Measurements from ENCODE around the gene C14orf119. TPM values are rescaled to one million over a fixed set of nuclear protein-coding genes. Genes with fewer than 3 reads are reported as not detected.

Gene C14orf119
- polyA plus RNA-seq, 3 donors = 17.5 to 110 (median 106) TPM

DNA sequence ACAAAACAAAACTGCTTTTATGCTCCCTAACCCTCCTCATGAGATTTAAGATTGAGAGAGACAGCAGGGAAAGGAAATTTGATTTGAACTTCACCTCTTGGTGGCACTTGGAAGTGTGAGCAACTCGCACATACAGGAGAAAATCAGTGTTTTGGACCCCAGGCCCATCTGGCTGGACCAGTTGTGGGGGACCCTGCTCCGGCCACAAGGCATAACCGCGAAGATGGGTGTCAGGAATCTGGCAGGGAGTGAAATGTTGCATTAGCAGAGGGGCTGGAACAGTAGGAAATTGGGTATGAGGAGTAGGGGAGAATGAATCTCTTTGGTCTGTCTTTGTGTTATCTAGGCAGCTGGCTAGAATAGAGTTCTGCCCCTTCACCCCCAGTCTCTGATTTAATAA, 8.3 kb downstream of the C14orf119 start:
- TF ChIP-seq, protein P1, sequence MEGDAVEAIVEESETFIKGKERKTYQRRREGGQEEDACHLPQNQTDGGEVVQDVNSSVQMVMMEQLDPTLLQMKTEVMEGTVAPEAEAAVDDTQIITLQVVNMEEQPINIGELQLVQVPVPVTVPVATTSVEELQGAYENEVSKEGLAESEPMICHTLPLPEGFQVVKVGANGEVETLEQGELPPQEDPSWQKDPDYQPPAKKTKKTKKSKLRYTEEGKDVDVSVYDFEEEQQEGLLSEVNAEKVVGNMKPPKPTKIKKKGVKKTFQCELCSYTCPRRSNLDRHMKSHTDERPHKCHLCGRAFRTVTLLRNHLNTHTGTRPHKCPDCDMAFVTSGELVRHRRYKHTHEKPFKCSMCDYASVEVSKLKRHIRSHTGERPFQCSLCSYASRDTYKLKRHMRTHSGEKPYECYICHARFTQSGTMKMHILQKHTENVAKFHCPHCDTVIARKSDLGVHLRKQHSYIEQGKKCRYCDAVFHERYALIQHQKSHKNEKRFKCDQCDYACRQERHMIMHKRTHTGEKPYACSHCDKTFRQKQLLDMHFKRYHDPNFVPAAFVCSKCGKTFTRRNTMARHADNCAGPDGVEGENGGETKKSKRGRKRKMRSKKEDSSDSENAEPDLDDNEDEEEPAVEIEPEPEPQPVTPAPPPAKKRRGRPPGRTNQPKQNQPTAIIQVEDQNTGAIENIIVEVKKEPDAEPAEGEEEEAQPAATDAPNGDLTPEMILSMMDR (IDR thresholded peaks at IDR 0.05) = no peak
- DNase-seq = no peak
- H3K27me3 ChIP-seq (ENCODE audit: control insufficient read depth in 2 of 2, insufficient read depth in 2 of 2, low read length in 2 of 2) = no peaks in the 10 kb centered on the region
- H3K27me3 Mint-ChIP-seq (ENCODE audit: low read depth in 3 of 3) = peaks cover 1 to 4% (median 1%) of the 10 kb centered on the region in 3 donors
- H3K4me3 ChIP-seq (replicated peaks in 1 of 3; ENCODE audit: low read depth in 2 of 3, low read length in 3 of 3) = no peak overlapping the region
- no peak overlapping the region for H3K4me3 Mint-ChIP-seq
- no peak overlapping the region for H3K9ac ChIP-seq (ENCODE audit: insufficient read depth, low read length, poor library complexity, severe bottlenecking)
- peaks cover 7 to 10% of the 10 kb centered on the region in 2 donors for H3K36me3 ChIP-seq (replicated peaks in 1 of 2; ENCODE audit: control insufficient read depth in 1 of 2, insufficient read depth in 2 of 2, low read length in 2 of 2)
- H3K4me1 Mint-ChIP-seq = peaks cover 31% of the 10 kb centered on the region
- no peaks in the 10 kb centered on the region for H3K9me3 ChIP-seq (replicated peaks in 1 of 2; ENCODE audit: control insufficient read depth in 1 of 2, insufficient read depth in 1 of 2, low read length in 2 of 2)
- H4K20me1 ChIP-seq (ENCODE audit: insufficient read depth, low read length) = peaks cover 10% of the 10 kb centered on the region
- peaks cover 11% of the 10 kb centered on the region in 2 donors for H3K36me3 Mint-ChIP-seq
- no peak overlapping the region for H3K27ac Mint-ChIP-seq
- intact Hi-C loops (cut with micrococcal nuclease) = no loop called here
- peaks cover 12% of the 10 kb centered on the region for H3K79me2 ChIP-seq (ENCODE audit: insufficient read depth, low read length)
- no peak overlapping the region for H3K27ac ChIP-seq (ENCODE audit: low read depth in 1 of 2, low read length in 2 of 2)
- WGBS (ENCODE audit: insufficient coverage) = 89% methylated on average over 4 of the region's 4 CpGs
- H3K9me3 Mint-ChIP-seq = no peaks in the 10 kb centered on the region
- H2AFZ ChIP-seq (ENCODE audit: insufficient read depth, low read depth, low read length, poor library complexity, severe bottlenecking) = no peak overlapping the region
- H3K4me2 ChIP-seq (replicated peaks; ENCODE audit: extremely low read depth, low read length, poor library complexity, severe bottlenecking) = no peak overlapping the region
- H3K4me1 ChIP-seq (ENCODE audit: control insufficient read depth in 1 of 2, insufficient read depth in 2 of 2, low read length in 2 of 2) = peaks cover 12 to 17% of the 10 kb centered on the region in 2 donors

DNA sequence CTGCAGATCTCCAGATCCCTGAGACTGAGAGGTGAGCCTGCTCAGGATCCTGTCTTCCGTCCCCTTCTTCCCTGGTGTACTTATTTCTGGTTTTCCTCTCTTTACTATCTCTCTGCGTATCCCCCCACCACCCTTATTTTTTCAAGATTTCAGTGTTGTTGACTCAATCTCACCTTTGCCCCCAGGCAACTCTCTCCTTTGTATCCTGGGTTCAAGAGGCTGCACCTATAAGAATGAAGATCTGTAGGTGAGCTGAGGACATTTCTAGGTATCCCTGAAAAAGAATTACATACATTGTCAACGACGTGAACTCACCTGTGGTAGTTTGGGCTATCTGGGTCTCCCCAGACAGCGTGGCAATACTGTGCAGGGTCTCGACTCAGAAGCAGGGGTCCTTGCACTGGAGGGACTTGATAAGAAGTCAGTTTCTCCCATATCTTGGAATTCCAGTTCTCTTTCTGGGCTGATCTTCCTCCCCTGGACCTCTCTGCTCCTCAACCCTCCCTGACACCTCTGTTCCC, 8.8 kb downstream of the C14orf119 start:
- H3K27ac Mint-ChIP-seq = peak overlapping the region in 1 of 7 donors; percentile 8
- Histone ChIP-seq H3K4me2 (replicated peaks; ENCODE audit: extremely low read depth, low read length, poor library complexity, severe bottlenecking) (no peak overlapping the region), H3K27me3 (ENCODE audit: control insufficient read depth in 2 of 2, insufficient read depth in 2 of 2, low read length in 2 of 2) (no peaks in the 10 kb centered on the region), H3K9me3 (replicated peaks in 1 of 2; ENCODE audit: control insufficient read depth in 1 of 2, insufficient read depth in 1 of 2, low read length in 2 of 2) (no peaks in the 10 kb centered on the region), H3K36me3 (replicated peaks in 1 of 2; ENCODE audit: control insufficient read depth in 1 of 2, insufficient read depth in 2 of 2, low read length in 2 of 2) (peaks cover 2 to 5% of the 10 kb centered on the region in 2 donors), H3K9ac (ENCODE audit: insufficient read depth, low read length, poor library complexity, severe bottlenecking) (no peak overlapping the region), H4K20me1 (ENCODE audit: insufficient read depth, low read length) (peaks cover 10% of the 10 kb centered on the region), H2AFZ (ENCODE audit: insufficient read depth, low read depth, low read length, poor library complexity, severe bottlenecking) (no peak overlapping the region), H3K79me2 (ENCODE audit: insufficient read depth, low read length) (peaks cover 6% of the 10 kb centered on the region), H3K27ac (ENCODE audit: low read depth in 1 of 2, low read length in 2 of 2) (no peak overlapping the region), H3K4me1 (ENCODE audit: control insufficient read depth in 1 of 2, insufficient read depth in 2 of 2, low read length in 2 of 2) (peaks cover 12 to 17% of the 10 kb centered on the region in 2 donors), H3K4me3 (replicated peaks in 1 of 3; ENCODE audit: low read depth in 2 of 3, low read length in 3 of 3) (no peak overlapping the region)
- peaks cover 30% of the 10 kb centered on the region for H3K4me1 Mint-ChIP-seq
- H3K27me3 Mint-ChIP-seq (ENCODE audit: low read depth in 3 of 3) = peaks cover 1 to 4% (median 1%) of the 10 kb centered on the region in 3 donors
- peaks cover 5 to 6% of the 10 kb centered on the region in 2 donors for H3K36me3 Mint-ChIP-seq
- H3K9me3 Mint-ChIP-seq = no peaks in the 10 kb centered on the region
- TF ChIP-seq, protein P1 (IDR thresholded peaks at IDR 0.05) = no peak
- 90% methylated on average over 2 of the region's 6 CpGs for WGBS (ENCODE audit: insufficient coverage)
- DNase-seq = no peak
- H3K4me3 Mint-ChIP-seq = no peak overlapping the region
- intact Hi-C loops (cut with micrococcal nuclease) = no loop called here

Measured in CD14-positive monocyte (primary cell).